Activated naive CD8-positive, alpha-beta T cell (primary cell): ENCODE data around the gene ATP1A1.

Experiments used
- H3K27ac Mint-ChIP-seq: one replicate; pipeline ENCODE4 v1.8.0; 2021; ENCODE audit warnings: mixed read lengths
- H3K27me3 Mint-ChIP-seq: one replicate; pipeline ENCODE4 v1.8.0; 2021; ENCODE audit warnings: mixed read lengths
- H3K36me3 Mint-ChIP-seq: one replicate; pipeline ENCODE4 v1.8.0; 2021; ENCODE audit warnings: mixed read lengths
- H3K4me1 Mint-ChIP-seq: one replicate; pipeline ENCODE4 v1.8.0; 2021; ENCODE audit warnings: low read depth, mixed read lengths
- H3K4me3 Mint-ChIP-seq: one replicate; pipeline ENCODE4 v1.8.0; 2021; ENCODE audit warnings: mild to moderate bottlenecking, mixed read lengths
- H3K9me3 Mint-ChIP-seq: one replicate; pipeline ENCODE4 v1.8.0; 2021; ENCODE audit warnings: low read depth, mixed read lengths

ATP1A1 gene

DNA sequence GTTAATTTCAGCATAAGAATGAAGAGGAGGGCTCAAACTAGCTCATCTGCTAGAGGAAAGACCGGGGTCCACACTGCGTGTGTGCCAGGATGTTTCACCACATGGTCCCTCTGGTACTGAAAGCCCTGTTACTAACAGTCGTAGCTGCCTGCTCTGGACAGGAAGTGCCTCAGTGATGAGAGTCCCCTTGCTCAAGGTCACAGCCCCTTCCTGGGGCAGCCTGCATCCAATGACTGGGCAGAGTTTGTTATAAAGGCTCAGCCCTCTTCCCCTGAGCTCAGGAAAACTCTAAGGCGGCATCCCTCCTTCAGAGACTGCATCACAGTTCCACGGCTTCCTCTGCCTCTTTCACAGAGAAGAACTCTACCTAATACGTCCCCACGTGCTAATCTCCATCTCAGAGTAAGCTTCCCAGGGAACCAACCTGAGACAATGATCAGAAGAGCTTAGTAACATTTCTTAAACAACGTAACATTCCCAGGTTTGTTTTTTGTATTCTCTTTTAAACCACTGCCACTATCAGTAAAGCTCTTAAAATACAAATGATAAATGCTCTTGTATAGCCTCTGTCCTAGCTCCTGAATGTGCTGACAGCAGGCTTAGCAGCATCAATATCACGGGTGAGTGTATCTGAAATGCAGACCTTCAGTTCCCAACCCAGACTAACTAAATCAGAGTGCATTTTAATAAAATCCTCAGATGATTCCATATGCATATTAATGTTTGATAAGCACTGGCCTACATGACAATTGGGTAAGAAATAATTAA, 38.0 kb upstream of the ATP1A1 start:
- H3K9me3 Mint-ChIP-seq, result no peaks in the 10 kb centered on the region
- H3K36me3 Mint-ChIP-seq, result no peaks in the 10 kb centered on the region
- no peak overlapping the region for H3K4me3 Mint-ChIP-seq
- no peaks in the 10 kb centered on the region for H3K27me3 Mint-ChIP-seq
- peaks cover 36% of the 10 kb centered on the region for H3K4me1 Mint-ChIP-seq
- H3K27ac Mint-ChIP-seq, result peak overlapping the region; percentile 38

DNA sequence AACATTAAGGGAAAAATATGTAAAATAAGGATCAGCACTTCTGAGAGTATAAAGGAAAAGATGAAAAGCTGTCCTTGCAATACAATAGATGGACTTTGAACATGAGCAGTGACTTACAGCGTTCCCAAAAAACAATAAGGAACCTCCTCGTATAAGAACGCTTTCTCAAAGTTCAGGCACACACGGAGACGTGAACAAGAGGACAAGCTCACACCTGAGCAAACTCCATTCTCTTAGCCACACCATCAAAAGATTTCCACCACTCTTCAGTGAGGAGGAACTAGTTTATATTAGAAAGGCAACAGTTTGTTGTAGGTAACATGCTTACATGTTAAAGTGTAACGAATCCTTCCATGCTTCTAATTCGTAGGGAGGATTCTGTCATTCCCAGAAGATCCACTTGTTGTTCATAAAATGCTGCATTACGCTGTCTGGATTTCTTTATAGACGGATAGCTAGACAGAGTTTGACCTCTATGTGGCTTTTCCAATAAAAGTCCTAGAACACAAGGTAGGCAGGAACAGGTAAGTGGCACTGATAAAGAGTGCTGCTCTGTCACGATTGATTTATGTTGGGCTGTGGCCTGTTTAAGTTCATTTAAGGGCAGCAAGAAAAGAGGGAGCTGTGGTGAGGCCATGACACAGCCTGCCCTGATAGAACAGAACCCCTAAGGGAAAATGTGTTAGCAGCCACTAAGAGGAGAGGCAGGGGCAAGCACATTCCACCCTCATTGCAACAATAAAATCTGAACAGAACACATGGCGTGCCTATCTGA, 37.0 kb upstream of the ATP1A1 start:
- Mint-ChIP-seq H3K9me3 (no peaks in the 10 kb centered on the region), H3K36me3 (no peaks in the 10 kb centered on the region), H3K4me1 (peaks cover 30% of the 10 kb centered on the region), H3K27me3 (no peaks in the 10 kb centered on the region), H3K4me3 (no peak overlapping the region), H3K27ac (no peak overlapping the region)

DNA sequence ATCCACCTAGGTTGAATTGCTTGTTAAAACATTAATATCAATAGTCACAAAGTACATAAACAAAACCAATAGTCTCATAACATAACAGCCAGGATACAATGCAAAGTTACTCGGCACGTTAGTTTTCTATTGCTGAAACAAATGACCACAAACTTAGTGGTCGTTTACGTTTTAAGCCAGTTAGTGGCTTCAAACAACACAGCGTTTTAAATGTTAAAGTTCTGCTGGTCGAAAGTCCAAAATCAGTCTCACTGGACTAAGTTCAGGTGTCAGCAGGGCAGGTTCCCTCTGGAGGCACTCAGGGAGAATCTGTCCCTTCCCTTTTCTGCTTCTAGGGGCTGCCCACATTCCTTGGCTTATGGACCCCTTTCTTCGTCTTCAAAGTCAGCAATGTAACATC, 35.6 kb upstream of the ATP1A1 start:
- Mint-ChIP-seq H3K4me3 (no peak overlapping the region), H3K36me3 (no peaks in the 10 kb centered on the region), H3K4me1 (peaks cover 37% of the 10 kb centered on the region), H3K9me3 (no peaks in the 10 kb centered on the region), H3K27me3 (no peaks in the 10 kb centered on the region), H3K27ac (no peak overlapping the region)

DNA sequence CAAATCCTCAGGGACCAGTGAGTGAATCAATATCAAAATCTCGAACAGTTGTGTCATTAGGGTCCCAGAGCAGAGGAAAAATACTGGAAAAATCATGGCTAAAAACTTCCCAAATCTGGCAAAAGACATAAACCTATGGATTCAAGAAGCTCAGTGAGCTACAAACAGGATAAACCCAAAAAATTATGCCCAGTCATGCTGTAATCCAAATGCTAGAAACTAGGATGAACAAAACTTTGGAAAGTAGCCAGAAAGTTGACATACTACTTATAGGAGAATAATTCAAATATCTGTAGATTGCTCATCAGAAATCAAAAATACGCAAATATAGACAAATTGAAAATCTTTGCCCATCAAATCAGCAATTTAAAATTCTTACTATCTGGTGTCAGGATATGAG, 34.6 kb upstream of the ATP1A1 start:
- H3K4me3 Mint-ChIP-seq, result no peak overlapping the region
- H3K27ac Mint-ChIP-seq, result no peak overlapping the region
- no peaks in the 10 kb centered on the region for H3K9me3 Mint-ChIP-seq
- H3K36me3 Mint-ChIP-seq, result no peaks in the 10 kb centered on the region
- no peaks in the 10 kb centered on the region for H3K27me3 Mint-ChIP-seq
- H3K4me1 Mint-ChIP-seq, result peaks cover 38% of the 10 kb centered on the region

GRCh38 chr1:116340506-116341231, 32.4 kb upstream of the ATP1A1 start:
- Mint-ChIP-seq H3K9me3 (no peaks in the 10 kb centered on the region), H3K36me3 (no peaks in the 10 kb centered on the region), H3K27ac (no peak overlapping the region), H3K27me3 (no peaks in the 10 kb centered on the region), H3K4me1 (peaks cover 42% of the 10 kb centered on the region), H3K4me3 (no peak overlapping the region)

DNA sequence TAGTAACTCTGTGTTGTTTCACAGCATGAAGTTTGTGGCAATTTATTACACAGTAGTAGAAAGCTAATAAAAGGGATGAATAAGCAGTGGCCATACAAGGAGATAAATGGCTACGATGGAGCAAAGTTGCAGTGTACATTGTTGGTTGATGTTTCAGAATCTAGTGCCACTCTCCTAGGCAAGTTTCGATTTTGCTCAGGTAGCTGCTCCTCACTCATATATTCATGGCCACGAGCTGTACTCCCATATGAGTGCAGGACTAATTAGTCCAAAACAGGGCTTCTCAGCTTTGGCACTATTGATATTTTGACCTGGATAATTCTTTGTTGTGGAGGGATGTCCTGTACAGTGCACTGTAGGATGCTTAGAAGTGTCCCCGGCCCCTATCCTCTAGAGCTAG, 30.0 kb upstream of the ATP1A1 start:
- no peak overlapping the region for H3K4me3 Mint-ChIP-seq
- H3K9me3 Mint-ChIP-seq, result no peaks in the 10 kb centered on the region
- peaks cover 59% of the 10 kb centered on the region for H3K4me1 Mint-ChIP-seq
- H3K27ac Mint-ChIP-seq, result no peak overlapping the region
- no peaks in the 10 kb centered on the region for H3K36me3 Mint-ChIP-seq
- no peaks in the 10 kb centered on the region for H3K27me3 Mint-ChIP-seq

GRCh38 chr1:116345011-116345410, 28.0 kb upstream of the ATP1A1 start:
- H3K4me3 Mint-ChIP-seq, result no peak overlapping the region
- peak overlapping the region; percentile 65 for H3K27ac Mint-ChIP-seq
- no peaks in the 10 kb centered on the region for H3K27me3 Mint-ChIP-seq
- H3K4me1 Mint-ChIP-seq, result peaks cover 72% of the 10 kb centered on the region
- H3K9me3 Mint-ChIP-seq, result no peaks in the 10 kb centered on the region
- H3K36me3 Mint-ChIP-seq, result no peaks in the 10 kb centered on the region

- H3K4me1 Mint-ChIP-seq, result peaks cover 75% of the 10 kb centered on the region
- H3K4me3 Mint-ChIP-seq, result no peak overlapping the region
- H3K36me3 Mint-ChIP-seq, result no peaks in the 10 kb centered on the region
- H3K27ac Mint-ChIP-seq, result peak overlapping the region; percentile 64
- H3K27me3 Mint-ChIP-seq, result no peaks in the 10 kb centered on the region
- no peaks in the 10 kb centered on the region for H3K9me3 Mint-ChIP-seq
These were observed 27.2 kb upstream of the ATP1A1 start for GRCh38 chr1:116345843-116346242.

DNA sequence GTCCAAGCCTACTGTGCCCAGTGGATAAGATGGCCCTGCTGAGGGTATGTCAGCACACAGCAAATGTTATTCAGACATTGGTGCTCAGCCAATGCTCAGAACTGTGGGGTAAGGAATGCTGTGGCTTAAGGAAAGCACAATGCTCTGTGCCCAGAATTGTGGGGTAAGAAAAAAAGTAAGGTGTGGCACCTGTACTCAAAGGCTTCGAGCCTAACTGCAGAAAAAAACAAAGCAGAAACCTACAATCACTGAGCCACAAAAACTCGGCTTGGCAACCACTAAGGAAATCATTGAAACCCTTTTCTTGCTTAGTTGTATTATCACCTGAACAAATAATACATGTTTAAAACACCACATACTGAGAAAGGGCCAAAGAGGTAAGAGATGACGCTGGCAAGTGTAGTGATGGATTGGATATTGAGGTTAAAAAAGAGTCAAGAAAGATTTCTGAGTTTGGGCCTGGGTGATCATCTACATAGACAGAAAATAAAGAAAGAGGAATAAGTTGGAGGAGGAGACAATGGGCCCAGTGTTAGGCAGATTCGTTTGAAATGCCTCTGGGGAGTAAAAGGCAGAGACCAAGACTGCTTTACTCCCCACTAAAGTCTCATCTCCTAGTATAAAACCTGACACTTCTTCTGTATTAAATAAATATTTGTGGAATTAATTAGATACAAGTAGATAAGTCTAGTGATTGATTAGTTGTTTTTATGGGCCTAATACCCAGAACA, 25.9 kb upstream of the ATP1A1 start:
- Mint-ChIP-seq H3K27me3 (no peaks in the 10 kb centered on the region), H3K4me3 (no peak overlapping the region), H3K4me1 (peaks cover 79% of the 10 kb centered on the region), H3K27ac (peak overlapping the region; percentile 80), H3K9me3 (no peaks in the 10 kb centered on the region), H3K36me3 (no peaks in the 10 kb centered on the region)

GRCh38 chr1:116347696-116348095, 25.3 kb upstream of the ATP1A1 start:
- Mint-ChIP-seq H3K27me3 (no peaks in the 10 kb centered on the region), H3K4me1 (peaks cover 80% of the 10 kb centered on the region), H3K4me3 (no peak overlapping the region), H3K36me3 (no peaks in the 10 kb centered on the region), H3K27ac (peak overlapping the region; percentile 80), H3K9me3 (no peaks in the 10 kb centered on the region)

GRCh38 chr1:116350097-116350645, 22.9 kb upstream of the ATP1A1 start:
- Mint-ChIP-seq H3K4me1 (peaks cover 61% of the 10 kb centered on the region), H3K4me3 (no peak overlapping the region), H3K9me3 (no peaks in the 10 kb centered on the region), H3K36me3 (no peaks in the 10 kb centered on the region), H3K27me3 (no peaks in the 10 kb centered on the region), H3K27ac (no peak overlapping the region)

DNA sequence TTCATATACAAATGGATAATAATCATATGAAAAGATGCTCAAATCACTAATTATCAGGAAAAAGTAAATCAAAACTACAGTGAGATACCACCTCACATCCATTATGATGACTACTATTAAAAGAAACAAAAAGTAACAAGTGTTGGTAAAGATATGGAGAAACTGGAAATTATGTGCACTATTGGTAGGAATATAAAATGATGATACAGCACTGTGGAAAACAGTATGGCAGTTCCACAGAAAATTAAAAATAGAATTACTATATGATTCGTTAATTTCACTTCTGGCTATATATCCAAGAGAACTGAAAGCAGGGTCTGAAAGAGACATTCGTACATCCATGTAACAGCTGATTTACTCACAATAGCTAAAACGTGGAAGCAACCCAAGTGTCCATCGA, 21.1 kb upstream of the ATP1A1 start:
- H3K27ac Mint-ChIP-seq, result peak overlapping the region; percentile 70
- no peaks in the 10 kb centered on the region for H3K27me3 Mint-ChIP-seq
- no peak overlapping the region for H3K4me3 Mint-ChIP-seq
- no peaks in the 10 kb centered on the region for H3K9me3 Mint-ChIP-seq
- H3K4me1 Mint-ChIP-seq, result peaks cover 55% of the 10 kb centered on the region
- no peaks in the 10 kb centered on the region for H3K36me3 Mint-ChIP-seq

- peak overlapping the region; percentile 70 for H3K27ac Mint-ChIP-seq
- peak overlapping the region; percentile 25 for H3K4me3 Mint-ChIP-seq
- no peaks in the 10 kb centered on the region for H3K27me3 Mint-ChIP-seq
- no peaks in the 10 kb centered on the region for H3K36me3 Mint-ChIP-seq
- peaks cover 53% of the 10 kb centered on the region for H3K4me1 Mint-ChIP-seq
- no peaks in the 10 kb centered on the region for H3K9me3 Mint-ChIP-seq
These were observed 20.7 kb upstream of the ATP1A1 start for GRCh38 chr1:116352349-116352813.

DNA sequence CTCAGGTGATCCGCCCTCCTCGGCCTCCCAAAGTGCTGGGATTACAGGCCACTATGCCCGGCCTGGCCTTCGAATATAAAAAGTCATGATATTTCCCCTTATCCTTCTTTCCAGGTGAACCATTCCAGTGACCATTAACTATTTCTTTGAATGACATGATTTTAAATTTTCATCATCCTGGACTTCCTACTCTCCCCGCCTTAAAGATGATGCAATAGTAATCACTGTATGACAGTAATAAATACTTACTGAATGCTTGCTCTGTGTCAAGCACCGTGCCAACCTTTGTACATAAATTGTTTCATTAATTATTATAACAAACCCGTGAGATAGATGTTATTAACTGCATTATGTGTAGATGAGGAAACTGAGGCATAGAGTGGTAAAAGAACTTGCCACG, 19.9 kb upstream of the ATP1A1 start:
- Mint-ChIP-seq H3K4me3 (no peak overlapping the region), H3K27ac (no peak overlapping the region), H3K9me3 (no peaks in the 10 kb centered on the region), H3K36me3 (no peaks in the 10 kb centered on the region), H3K27me3 (no peaks in the 10 kb centered on the region), H3K4me1 (peaks cover 45% of the 10 kb centered on the region)
